HCT116 (cell line): ENCODE measurements around the gene EPHA4. TPM values are rescaled to one million over a fixed set of nuclear protein-coding genes. Genes with fewer than 3 reads are reported as not detected.

ENCODE experiments used
- ATAC-seq: fragments of 200-7000 bp; cut with Tn5 transposase; 2 replicates; pipeline ENCODE4 v1.9.1; 2020; ENCODE audit warnings: mild to moderate bottlenecking, moderate library complexity
- BruUV-seq: library from RNA; stranded (reverse); fragments of 400-500 nt; replicated peaks from 2 replicates; lab custom pipeline; 2021; lab: Mats Ljungman, UMichigan
- CTCF ChIA-PET: fragments of 300-600 bp; sonication (Branson Sonifier 250); formaldehyde crosslinking; loops from one replicate; lab custom pipeline; 2021; ENCODE audit warnings: antibody characterized with exemption; lab: Charles Lee
- POLR2A ChIA-PET: fragments of 300-600, 350-600 bp; sonication (Branson Sonifier 250); formaldehyde crosslinking; loops from one replicate; lab custom pipeline; 2021; ENCODE audit warnings: antibody characterized with exemption; lab: Charles Lee
- RAD21 ChIA-PET, 2 experiments: fragments of 300-600 bp; sonication (Branson Sonifier 250); formaldehyde crosslinking; loops; one replicate each; lab custom pipeline; 2023; ENCODE audit warnings: low total read pairs in 2 of 2; ENCODE audit not compliant: uncharacterized antibody in 2 of 2, unreplicated experiment in 2 of 2, low non-redundant PET in 1 of 2; lab: Charles Lee
- DNase-seq: peaks from one replicate; pipeline ENCODE4 v3.0.0-alpha.2; 2010; ENCODE audit warnings: low read depth, low spot score
- H2AFZ ChIP-seq: fragments of 200-600 bp; shearing (Covaris generic), sonication (generic); 2 replicates; pipeline ENCODE4 v1.6.1; 2017; ENCODE audit warnings: low read depth, mixed run types, mixed read lengths, antibody characterized with exemption, low read length; ENCODE audit not compliant: poor library complexity, severe bottlenecking
- H3K27ac ChIP-seq: 2 replicates; pipeline ENCODE4 v1.5.1; 2012; ENCODE audit warnings: low read depth, low read length
- H3K27me3 ChIP-seq: fragments of 200-600 bp; sonication (generic); 2 replicates; pipeline ENCODE4 v1.6.1; 2016; ENCODE audit warnings: mixed run types, low read length, mixed read lengths; ENCODE audit not compliant: insufficient read depth
- H3K36me3 ChIP-seq, 2 experiments: fragments of 200-500 bp in 1 of 2; fragments of 200-600 bp in 1 of 2; sonication (Bioruptor generic) in 1 of 2; sonication (generic) in 1 of 2; 2 replicates each; pipeline versions ENCODE4 v1.5.1 to v1.6.1; 2014 to 2016; ENCODE audit warnings: low read length in 2 of 2, inconsistent platforms in 1 of 2, mixed read lengths in 1 of 2, mixed run types in 1 of 2; ENCODE audit not compliant: insufficient read depth in 2 of 2, control insufficient read depth in 1 of 2
- H3K4me1 ChIP-seq, 2 experiments: fragments of 200-600 bp in 1 of 2; sonication (generic) in 1 of 2; 2 replicates each; pipeline versions ENCODE4 v1.5.1 to v1.6.1; 2012 to 2017; ENCODE audit warnings: low read length in 2 of 2, inconsistent platforms in 1 of 2, mild to moderate bottlenecking in 1 of 2, mixed read lengths in 1 of 2, mixed run types in 1 of 2, moderate library complexity in 1 of 2; ENCODE audit not compliant: insufficient read depth in 2 of 2, control insufficient read depth in 1 of 2
- H3K4me2 ChIP-seq: fragments of 200-600 bp; sonication (generic); 2 replicates; pipeline ENCODE4 v1.6.1; 2017; ENCODE audit warnings: mixed run types, low read length, mixed read lengths
- H3K4me3 ChIP-seq, 2 experiments: fragments of 200-600 bp in 1 of 2; sonication (generic) in 1 of 2; replicated peaks in 1 of 2; 2 replicates each; pipeline ENCODE4 v1.5.1; 2011 to 2016; ENCODE audit warnings: low read length in 2 of 2, control low read depth in 1 of 2, low read depth in 1 of 2, mild to moderate bottlenecking in 1 of 2, mixed read lengths in 1 of 2, mixed run types in 1 of 2
- H3K79me2 ChIP-seq: fragments of 200-600 bp; sonication (generic); 2 replicates; pipeline ENCODE4 v1.6.1; 2017; ENCODE audit warnings: mild to moderate bottlenecking, mixed run types, low read length, moderate library complexity, mixed read lengths; ENCODE audit not compliant: insufficient read depth
- H3K9ac ChIP-seq: fragments of 200-600 bp; sonication (generic); 2 replicates; pipeline ENCODE4 v1.6.1; 2016; ENCODE audit warnings: low read length, mixed read lengths
- H3K9me2 ChIP-seq: fragments of 200-600 bp; sonication (generic), shearing (Covaris generic); 2 replicates; pipeline ENCODE4 v1.6.1; 2017; ENCODE audit warnings: mixed run types, mild to moderate bottlenecking, moderate library complexity; ENCODE audit not compliant: insufficient read depth
- H3K9me3 ChIP-seq, 2 experiments: fragments of 200-500 bp in 1 of 2; fragments of 200-600 bp in 1 of 2; sonication (Bioruptor generic) in 1 of 2; sonication (generic) in 1 of 2; 2 replicates each; pipeline ENCODE4 v1.6.1; 2014 to 2017; ENCODE audit warnings: low read length in 2 of 2, mixed read lengths in 2 of 2, inconsistent platforms in 1 of 2, low read depth in 1 of 2, mild to moderate bottlenecking in 1 of 2, mixed run types in 1 of 2, moderate library complexity in 1 of 2; ENCODE audit not compliant: control insufficient read depth in 1 of 2, insufficient read depth in 1 of 2
- H4K20me1 ChIP-seq: fragments of 200-600 bp; sonication (generic), shearing (Covaris generic); 2 replicates; pipeline ENCODE4 v1.6.1; 2017; ENCODE audit warnings: mixed run types, mild to moderate bottlenecking, moderate library complexity; ENCODE audit not compliant: insufficient read depth
- ATF3 ChIP-seq: IDR thresholded peaks from 2 replicates; pipeline ENCODE4 v1.6.1; 2012
- CEBPB ChIP-seq: IDR thresholded peaks from 2 replicates; pipeline ENCODE4 v1.6.1; 2012; ENCODE audit warnings: low read depth
- EGR1 ChIP-seq: IDR thresholded peaks from 2 replicates; pipeline ENCODE4 v1.6.1; 2012; ENCODE audit warnings: low read depth
- ELF1 ChIP-seq: IDR thresholded peaks from 2 replicates; pipeline ENCODE4 v1.6.1; 2012; ENCODE audit warnings: low read depth, borderline replicate concordance
- EZH2 ChIP-seq: fragments of 200-600 bp; sonication (generic); IDR thresholded peaks from 2 replicates; pipeline ENCODE4 v1.6.1; 2017; ENCODE audit warnings: antibody characterized with exemption, mixed run types
- FOSL1 ChIP-seq: IDR thresholded peaks from 2 replicates; pipeline ENCODE4 v1.6.1; 2012; ENCODE audit warnings: low read depth
- JUND ChIP-seq: IDR thresholded peaks from 2 replicates; pipeline ENCODE4 v1.6.1; 2012
- MAX ChIP-seq: IDR thresholded peaks from 2 replicates; pipeline ENCODE4 v1.6.1; 2012
- POLR2A ChIP-seq: IDR thresholded peaks from 2 replicates; pipeline ENCODE4 v1.7.0; 2011; ENCODE audit warnings: borderline replicate concordance; ENCODE audit not compliant: insufficient read depth, insufficient read length; ENCODE audit errors: extremely low read depth
- REST ChIP-seq: IDR thresholded peaks from 2 replicates; pipeline ENCODE4 v1.6.1; 2012; ENCODE audit warnings: low read depth
- SIN3A ChIP-seq: IDR thresholded peaks from 2 replicates; pipeline ENCODE4 v1.6.1; 2012; ENCODE audit warnings: low read depth
- SP1 ChIP-seq: IDR thresholded peaks from 2 replicates; pipeline ENCODE4 v1.6.1; 2012; ENCODE audit warnings: low read depth
- SRF ChIP-seq: IDR thresholded peaks from 2 replicates; pipeline ENCODE4 v1.6.1; 2012; ENCODE audit warnings: low read depth
- TCF7L2 ChIP-seq: IDR thresholded peaks from 2 replicates; pipeline ENCODE4 v1.7.0; 2011; ENCODE audit warnings: borderline replicate concordance, inconsistent platforms; ENCODE audit not compliant: insufficient read depth, insufficient read length; ENCODE audit errors: extremely low read depth
- YY1 ChIP-seq: IDR thresholded peaks from 2 replicates; pipeline ENCODE4 v1.6.1; 2011; ENCODE audit warnings: low read length, low read depth, moderate library complexity, mild to moderate bottlenecking; ENCODE audit not compliant: insufficient replicate concordance; ENCODE audit errors: extremely low read depth
- ZBTB33 ChIP-seq: IDR thresholded peaks from 2 replicates; pipeline ENCODE4 v1.6.1; 2011; ENCODE audit warnings: mild to moderate bottlenecking, low read length, moderate library complexity; ENCODE audit not compliant: insufficient replicate concordance; ENCODE audit errors: extremely low read depth
- intact Hi-C: fragments of 100-400 bp; cut with micrococcal nuclease; formaldehyde crosslinking; loops from 2 replicates; pipeline ENCODE4 v1.10.0; 2022
- total RNA-seq: library from RNA; stranded (reverse); gene quantifications from one replicate; pipeline ENCODE4 v1.2.1, GENCODE V29; 2021; ENCODE audit not compliant: unreplicated experiment

The EPHA4 gene
- total RNA-seq, 1 experiment from 2014 or later, result 3.5 TPM

GRCh38 chr2:221468317-221468716 is 103.8 kb downstream of the EPHA4 start (continued):
- TF ChIP-seq SP1 (no peak), ATF3 (no peak), SIN3A (no peak), SRF (no peak), EGR1 (no peak), TCF7L2 (no peak)

- no peak for ATAC-seq
- H3K4me3 ChIP-seq, result no peak overlapping the region
- TF ChIP-seq SP1, result no peak
- TF ChIP-seq JUND, result no peak
- TF ChIP-seq ELF1, result no peak
- no peak for TF ChIP-seq SRF
- no peak for TF ChIP-seq MAX
- TF ChIP-seq CEBPB, result no peak
- TF ChIP-seq POLR2A, result no peak
- no peak for TF ChIP-seq EGR1
- TF ChIP-seq EZH2, result no peak
- TF ChIP-seq REST, result no peak
- TF ChIP-seq ZBTB33, result no peak
- no peak for TF ChIP-seq YY1
- TF ChIP-seq ATF3, result no peak
- TF ChIP-seq FOSL1, result no peak
- TF ChIP-seq, all 23 proteins: peak for 0
- Histone ChIP-seq H3K27ac (no peak overlapping the region), H3K4me1 (no peaks in the 10 kb centered on the region), H3K79me2 (no peaks in the 10 kb centered on the region), H3K9me3 (no peaks in the 10 kb centered on the region), H4K20me1 (no peaks in the 10 kb centered on the region), H3K9ac (no peak overlapping the region), H3K27me3 (peaks cover 17% of the 10 kb centered on the region), H2AFZ (no peak overlapping the region), H3K4me2 (no peak overlapping the region), H3K36me3 (no peaks in the 10 kb centered on the region), H3K9me2 (no peaks in the 10 kb centered on the region)
- intact Hi-C loops, result no loop called here
- no peak for DNase-seq
- ChIA-PET RAD21 (no interaction called here), CTCF (no interaction called here), POLR2A (no interaction called here)
- BruUV-seq, result no TSS peak
Observed at GRCh38 chr2:221467610-221468009, 104.5 kb downstream of the EPHA4 start.
